Ishikawa (cell line): ENCODE results near the gene NEK9.

Experiments
- CEBPB ChIP-seq: IDR thresholded peaks from 2 replicates; pipeline ENCODE4 v1.6.1; 2012
- CREB1 ChIP-seq: IDR thresholded peaks from 2 replicates; pipeline ENCODE4 v1.6.1; 2012; ENCODE audit warnings: low read depth
- EGR1 ChIP-seq: IDR thresholded peaks from 2 replicates; pipeline ENCODE4 v1.6.1; 2012
- EP300 ChIP-seq: IDR thresholded peaks from 2 replicates; pipeline ENCODE4 v1.6.1; 2012; ENCODE audit warnings: borderline replicate concordance
- FOXM1 ChIP-seq: IDR thresholded peaks from 2 replicates; pipeline ENCODE4 v1.6.1; 2012; ENCODE audit warnings: low read depth, borderline replicate concordance
- NFIC ChIP-seq: IDR thresholded peaks from 2 replicates; pipeline ENCODE4 v1.6.1; 2012
- RAD21 ChIP-seq: IDR thresholded peaks from 2 replicates; pipeline ENCODE4 v1.6.1; 2012; ENCODE audit warnings: low read depth
- TAF1 ChIP-seq: IDR thresholded peaks from 2 replicates; pipeline ENCODE4 v1.6.1; 2012; ENCODE audit warnings: low read depth, mild to moderate bottlenecking
- TCF12 ChIP-seq: IDR thresholded peaks from 2 replicates; pipeline ENCODE4 v1.6.1; 2012; ENCODE audit warnings: low read depth
- TEAD4 ChIP-seq: IDR thresholded peaks from 2 replicates; pipeline ENCODE4 v1.6.1; 2012
- YY1 ChIP-seq: IDR thresholded peaks from 2 replicates; pipeline ENCODE4 v1.6.1; 2012; ENCODE audit warnings: low read depth
- ZBTB7A ChIP-seq: IDR thresholded peaks from 2 replicates; pipeline ENCODE4 v1.6.1; 2012; ENCODE audit warnings: low read depth
- TF ChIP-seq, protein P1 (sequence below): IDR thresholded peaks from 2 replicates; pipeline ENCODE4 v1.6.1; 2012; ENCODE audit warnings: low read depth, mild to moderate bottlenecking
- TF ChIP-seq, protein P2 (sequence below): IDR thresholded peaks from 2 replicates; pipeline ENCODE4 v1.6.1; 2012
- TF ChIP-seq, protein P3 (sequence below): IDR thresholded peaks from 2 replicates; pipeline ENCODE4 v1.6.1; 2012

The NEK9 gene

DNA sequence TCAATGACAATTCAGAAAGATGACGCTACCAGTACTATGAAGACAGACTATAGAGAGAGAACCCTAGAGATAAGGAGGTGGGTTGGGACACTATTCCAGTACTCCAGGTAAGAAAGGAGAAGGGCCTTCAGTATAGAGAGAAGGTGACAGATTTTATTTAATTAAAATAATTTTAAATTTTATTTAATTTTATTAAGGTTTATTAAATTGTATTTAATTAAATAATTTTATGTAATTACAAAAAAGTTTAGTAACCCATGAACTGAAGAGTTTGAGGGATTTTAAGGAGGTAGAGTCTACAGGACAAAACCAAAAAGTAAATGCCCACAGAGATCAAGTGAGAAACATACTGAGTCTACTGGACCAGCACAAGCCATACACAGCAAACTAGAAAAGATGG lies 29.3 kb upstream of the NEK9 start:
- TF ChIP-seq TAF1 (no peak), EGR1 (no peak), FOXM1 (no peak)

DNA sequence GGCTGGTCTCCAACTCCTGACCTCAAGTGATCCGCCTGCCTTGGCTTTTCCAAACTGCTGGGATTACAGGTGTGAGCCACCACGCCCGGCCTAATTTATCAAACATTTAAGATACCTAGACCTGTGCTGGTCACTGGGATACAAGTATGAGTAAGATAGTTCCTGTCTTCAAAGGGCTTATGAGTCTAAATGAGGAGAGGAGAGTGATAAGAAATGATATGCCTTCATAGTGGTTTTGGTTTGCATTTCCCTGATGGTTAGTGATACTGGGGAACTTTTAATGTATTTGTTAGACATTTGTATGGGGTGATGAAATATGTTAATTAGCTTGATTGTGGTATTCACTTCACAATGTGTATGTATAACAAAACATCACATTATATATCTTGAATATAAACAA lies 28.3 kb upstream of the NEK9 start:
- TF ChIP-seq CEBPB (no peak), YY1 (no peak), CREB1 (no peak), NFIC (no peak)
- TF ChIP-seq, protein P1, sequence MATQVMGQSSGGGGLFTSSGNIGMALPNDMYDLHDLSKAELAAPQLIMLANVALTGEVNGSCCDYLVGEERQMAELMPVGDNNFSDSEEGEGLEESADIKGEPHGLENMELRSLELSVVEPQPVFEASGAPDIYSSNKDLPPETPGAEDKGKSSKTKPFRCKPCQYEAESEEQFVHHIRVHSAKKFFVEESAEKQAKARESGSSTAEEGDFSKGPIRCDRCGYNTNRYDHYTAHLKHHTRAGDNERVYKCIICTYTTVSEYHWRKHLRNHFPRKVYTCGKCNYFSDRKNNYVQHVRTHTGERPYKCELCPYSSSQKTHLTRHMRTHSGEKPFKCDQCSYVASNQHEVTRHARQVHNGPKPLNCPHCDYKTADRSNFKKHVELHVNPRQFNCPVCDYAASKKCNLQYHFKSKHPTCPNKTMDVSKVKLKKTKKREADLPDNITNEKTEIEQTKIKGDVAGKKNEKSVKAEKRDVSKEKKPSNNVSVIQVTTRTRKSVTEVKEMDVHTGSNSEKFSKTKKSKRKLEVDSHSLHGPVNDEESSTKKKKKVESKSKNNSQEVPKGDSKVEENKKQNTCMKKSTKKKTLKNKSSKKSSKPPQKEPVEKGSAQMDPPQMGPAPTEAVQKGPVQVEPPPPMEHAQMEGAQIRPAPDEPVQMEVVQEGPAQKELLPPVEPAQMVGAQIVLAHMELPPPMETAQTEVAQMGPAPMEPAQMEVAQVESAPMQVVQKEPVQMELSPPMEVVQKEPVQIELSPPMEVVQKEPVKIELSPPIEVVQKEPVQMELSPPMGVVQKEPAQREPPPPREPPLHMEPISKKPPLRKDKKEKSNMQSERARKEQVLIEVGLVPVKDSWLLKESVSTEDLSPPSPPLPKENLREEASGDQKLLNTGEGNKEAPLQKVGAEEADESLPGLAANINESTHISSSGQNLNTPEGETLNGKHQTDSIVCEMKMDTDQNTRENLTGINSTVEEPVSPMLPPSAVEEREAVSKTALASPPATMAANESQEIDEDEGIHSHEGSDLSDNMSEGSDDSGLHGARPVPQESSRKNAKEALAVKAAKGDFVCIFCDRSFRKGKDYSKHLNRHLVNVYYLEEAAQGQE = no peak

DNA sequence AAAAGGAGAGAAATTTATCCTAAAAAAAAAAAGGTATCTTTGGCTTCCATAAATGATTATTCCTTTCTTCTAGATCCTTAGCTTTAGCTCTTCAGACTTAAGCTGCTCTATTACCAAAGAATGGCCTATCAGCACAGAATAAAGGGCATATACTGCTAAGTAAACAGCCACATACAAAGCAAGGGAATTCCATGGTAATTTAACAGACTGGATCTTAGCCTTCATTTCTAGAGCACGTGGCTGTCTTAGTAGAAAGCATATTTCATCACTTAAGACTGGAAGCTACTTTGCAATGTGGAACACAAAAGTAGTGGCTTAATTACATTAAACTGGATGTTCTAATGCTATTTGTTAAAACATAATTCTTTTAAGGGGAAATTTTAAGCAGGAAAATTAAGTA lies 26.4 kb upstream of the NEK9 start:
- TF ChIP-seq, protein P1 = no peak
- no peak for TF ChIP-seq RAD21
- TF ChIP-seq FOXM1 = no peak
- TF ChIP-seq, protein P2, sequence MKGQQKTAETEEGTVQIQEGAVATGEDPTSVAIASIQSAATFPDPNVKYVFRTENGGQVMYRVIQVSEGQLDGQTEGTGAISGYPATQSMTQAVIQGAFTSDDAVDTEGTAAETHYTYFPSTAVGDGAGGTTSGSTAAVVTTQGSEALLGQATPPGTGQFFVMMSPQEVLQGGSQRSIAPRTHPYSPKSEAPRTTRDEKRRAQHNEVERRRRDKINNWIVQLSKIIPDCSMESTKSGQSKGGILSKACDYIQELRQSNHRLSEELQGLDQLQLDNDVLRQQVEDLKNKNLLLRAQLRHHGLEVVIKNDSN = no peak
- no peak for TF ChIP-seq CREB1
- no peak for TF ChIP-seq YY1
- TF ChIP-seq TAF1 = no peak
- TF ChIP-seq NFIC = no peak

DNA sequence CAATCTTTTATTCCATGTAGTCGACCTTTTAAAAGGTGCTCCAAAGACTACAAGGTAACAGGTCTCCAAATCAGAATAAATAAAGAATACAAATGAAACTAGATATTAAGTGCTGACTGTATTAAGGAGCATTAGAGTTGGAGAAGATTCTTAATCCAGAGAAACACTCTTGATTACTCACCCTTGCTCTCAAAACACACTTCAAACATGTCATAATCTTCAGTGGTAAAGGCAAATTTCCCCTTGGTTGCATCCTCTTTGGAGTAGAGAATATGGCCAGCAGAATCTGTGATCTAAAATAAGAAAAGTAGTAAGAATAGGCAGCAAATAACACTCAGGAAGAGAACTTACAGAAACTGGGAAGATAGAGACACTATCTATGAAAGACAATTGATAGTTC lies 25.0 kb upstream of the NEK9 start:
- no peak for TF ChIP-seq TAF1
- no peak for TF ChIP-seq ZBTB7A
- TF ChIP-seq, protein P2 = no peak
- no peak for TF ChIP-seq TCF12
- TF ChIP-seq EP300 = no peak
- no peak for TF ChIP-seq YY1
- no peak for TF ChIP-seq CEBPB
- TF ChIP-seq FOXM1 = no peak
- no peak for TF ChIP-seq EGR1
- TF ChIP-seq, protein P1 = no peak
- TF ChIP-seq NFIC = no peak
- TF ChIP-seq, protein P3, sequence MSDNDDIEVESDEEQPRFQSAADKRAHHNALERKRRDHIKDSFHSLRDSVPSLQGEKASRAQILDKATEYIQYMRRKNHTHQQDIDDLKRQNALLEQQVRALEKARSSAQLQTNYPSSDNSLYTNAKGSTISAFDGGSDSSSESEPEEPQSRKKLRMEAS = no peak
- no peak for TF ChIP-seq TEAD4
- TF ChIP-seq CREB1 = no peak
- TF ChIP-seq RAD21 = no peak

DNA sequence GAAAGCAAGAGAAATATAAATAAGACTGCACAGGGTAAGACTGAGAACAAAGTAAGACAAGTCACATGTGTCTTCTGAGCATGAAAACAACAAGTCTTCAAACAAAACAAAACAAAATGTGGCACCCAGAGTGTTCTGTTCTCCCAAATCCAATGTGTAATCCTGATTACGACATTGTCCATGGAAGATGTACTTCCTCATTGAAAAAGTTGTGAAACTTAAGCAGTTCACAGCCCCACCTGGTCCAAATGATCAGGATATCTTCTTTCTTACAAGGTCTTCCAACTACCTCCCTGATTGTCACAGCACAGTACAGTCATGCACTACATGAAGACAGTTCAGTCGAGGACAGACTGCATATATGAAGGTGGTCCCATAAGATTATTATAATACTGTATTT lies 23.3 kb upstream of the NEK9 start:
- TF ChIP-seq FOXM1 (no peak), ZBTB7A (no peak)
